Middle frontal gyrus (tissue), 1 donor: ENCODE results near the gene C1orf35.

Experiments
- DNase-seq: peaks from one replicate; pipeline ENCODE4 v3.0.0-alpha.2; 2015; ENCODE audit warnings: low spot score; ENCODE audit errors: extremely low spot score

The C1orf35 gene

GRCh38 chr1:228064296-228064695, 38.8 kb downstream of the C1orf35 start:
- DNase-seq: no peak

GRCh38 chr1:228063251-228064191, 39.6 kb downstream of the C1orf35 start:
- DNase-seq: no peak

GRCh38 chr1:228062812-228063211, 40.3 kb downstream of the C1orf35 start:
- no peak for DNase-seq

GRCh38 chr1:228062085-228062791, 40.9 kb downstream of the C1orf35 start:
- no peak for DNase-seq

GRCh38 chr1:228061411-228062084, 41.6 kb downstream of the C1orf35 start:
- DNase-seq: no peak

GRCh38 chr1:228060458-228061190, 42.5 kb downstream of the C1orf35 start:
- DNase-seq: no peak

GRCh38 chr1:228059634-228060457, 43.3 kb downstream of the C1orf35 start:
- DNase-seq: no peak

GRCh38 chr1:228058949-228059633, 44.0 kb downstream of the C1orf35 start:
- DNase-seq: no peak

GRCh38 chr1:228058172-228058948, 44.8 kb downstream of the C1orf35 start:
- DNase-seq: no peak
